ENCODE data around the gene GK2. TPM values are rescaled to one million over a fixed set of nuclear protein-coding genes. Genes with fewer than 3 reads are reported as not detected.

Gene GK2
- total RNA-seq, 1 donor from 2014 or later, result not detected

DNA sequence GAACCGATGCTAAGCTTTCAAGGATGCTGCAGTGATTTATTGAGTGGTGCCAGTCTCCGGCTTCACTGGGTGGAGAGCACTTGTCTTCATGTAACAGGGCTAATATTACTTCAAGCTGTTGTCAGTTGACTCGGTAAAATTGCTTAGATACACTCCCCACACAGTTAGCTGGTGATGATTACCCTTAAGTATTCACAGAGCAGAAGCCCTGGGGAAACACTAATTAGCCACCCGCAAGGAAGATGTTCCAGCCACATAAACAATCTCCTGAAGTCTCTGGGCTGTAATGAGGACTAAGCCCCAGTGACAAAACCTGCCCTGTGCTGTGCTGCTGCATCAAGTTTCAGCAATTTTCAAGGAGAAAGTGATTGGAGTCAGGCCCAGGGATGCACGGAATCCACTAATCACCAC is 37.3 kb upstream of the GK2 start:
- peak overlapping the region; percentile 48 for H3K27ac Mint-ChIP-seq (ENCODE audit: unreplicated experiment)
- no peak for TF ChIP-seq CTCF (IDR thresholded peaks at IDR 0.05; ENCODE audit: partially characterized antibody, unreplicated experiment)
- no peaks in the 10 kb centered on the region for H3K9me3 Mint-ChIP-seq (ENCODE audit: unreplicated experiment)
- DNase-seq, result peak; percentile 26
- no peaks in the 10 kb centered on the region for H3K36me3 Mint-ChIP-seq (ENCODE audit: unreplicated experiment)
- no peak overlapping the region for H3K4me3 Mint-ChIP-seq (ENCODE audit: unreplicated experiment)
- no peaks in the 10 kb centered on the region for H3K27me3 Mint-ChIP-seq (ENCODE audit: unreplicated experiment)
- H3K4me1 Mint-ChIP-seq (ENCODE audit: low read depth, unreplicated experiment), result peaks cover 14% of the 10 kb centered on the region

DNA sequence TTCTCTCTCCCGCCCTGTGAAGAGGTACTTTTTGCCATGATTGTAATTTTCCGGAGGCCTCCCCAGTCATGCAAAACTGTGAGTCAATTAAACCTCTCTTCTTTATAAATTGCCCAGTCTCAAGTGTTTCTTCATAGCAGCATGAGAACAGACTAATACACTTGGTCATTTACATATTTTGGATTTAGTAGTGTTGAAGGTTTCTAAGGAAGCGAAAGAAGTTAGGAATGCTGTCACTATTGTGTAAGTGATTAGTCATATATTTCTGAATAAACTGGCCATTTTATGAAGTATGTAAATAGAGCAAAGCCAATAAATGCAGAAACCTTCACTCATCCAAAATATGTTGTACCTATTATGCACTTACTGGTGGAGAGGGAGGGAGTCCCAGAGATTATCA is 34.4 kb upstream of the GK2 start:
- H3K27me3 Mint-ChIP-seq (ENCODE audit: unreplicated experiment), result no peaks in the 10 kb centered on the region
- no peak overlapping the region for H3K27ac Mint-ChIP-seq (ENCODE audit: unreplicated experiment)
- DNase-seq, result no peak
- no peaks in the 10 kb centered on the region for H3K9me3 Mint-ChIP-seq (ENCODE audit: unreplicated experiment)
- TF ChIP-seq CTCF (IDR thresholded peaks at IDR 0.05; ENCODE audit: partially characterized antibody, unreplicated experiment), result no peak
- peaks cover 11% of the 10 kb centered on the region for H3K4me1 Mint-ChIP-seq (ENCODE audit: low read depth, unreplicated experiment)
- H3K4me3 Mint-ChIP-seq (ENCODE audit: unreplicated experiment), result no peak overlapping the region
- no peaks in the 10 kb centered on the region for H3K36me3 Mint-ChIP-seq (ENCODE audit: unreplicated experiment)

- H3K4me3 Mint-ChIP-seq (ENCODE audit: unreplicated experiment), result no peak overlapping the region
- TF ChIP-seq CTCF (IDR thresholded peaks at IDR 0.05; ENCODE audit: partially characterized antibody, unreplicated experiment), result no peak
- H3K9me3 Mint-ChIP-seq (ENCODE audit: unreplicated experiment), result no peaks in the 10 kb centered on the region
- H3K27me3 Mint-ChIP-seq (ENCODE audit: unreplicated experiment), result no peaks in the 10 kb centered on the region
- no peak overlapping the region for H3K27ac Mint-ChIP-seq (ENCODE audit: unreplicated experiment)
- DNase-seq, result no peak
- H3K4me1 Mint-ChIP-seq (ENCODE audit: low read depth, unreplicated experiment), result peaks cover 4% of the 10 kb centered on the region
- H3K36me3 Mint-ChIP-seq (ENCODE audit: unreplicated experiment), result no peaks in the 10 kb centered on the region
Measured at GRCh38 chr4:79439489-79439888, 31.5 kb upstream of the GK2 start.

- no peak overlapping the region for H3K27ac Mint-ChIP-seq (ENCODE audit: unreplicated experiment)
- no peak for TF ChIP-seq CTCF (IDR thresholded peaks at IDR 0.05; ENCODE audit: partially characterized antibody, unreplicated experiment)
- no peaks in the 10 kb centered on the region for H3K27me3 Mint-ChIP-seq (ENCODE audit: unreplicated experiment)
- no peaks in the 10 kb centered on the region for H3K4me1 Mint-ChIP-seq (ENCODE audit: low read depth, unreplicated experiment)
- H3K4me3 Mint-ChIP-seq (ENCODE audit: unreplicated experiment), result no peak overlapping the region
- DNase-seq, result no peak
- H3K36me3 Mint-ChIP-seq (ENCODE audit: unreplicated experiment), result no peaks in the 10 kb centered on the region
- no peaks in the 10 kb centered on the region for H3K9me3 Mint-ChIP-seq (ENCODE audit: unreplicated experiment)
Measured at GRCh38 chr4:79431839-79432238, 23.8 kb upstream of the GK2 start.

- no peak for DNase-seq
- Mint-ChIP-seq H3K27ac (ENCODE audit: unreplicated experiment) (no peak overlapping the region), H3K4me1 (ENCODE audit: low read depth, unreplicated experiment) (peaks cover 2% of the 10 kb centered on the region), H3K4me3 (ENCODE audit: unreplicated experiment) (no peak overlapping the region), H3K36me3 (ENCODE audit: unreplicated experiment) (no peaks in the 10 kb centered on the region), H3K9me3 (ENCODE audit: unreplicated experiment) (no peaks in the 10 kb centered on the region), H3K27me3 (ENCODE audit: unreplicated experiment) (peaks cover 2% of the 10 kb centered on the region)
- no peak for TF ChIP-seq CTCF (IDR thresholded peaks at IDR 0.05; ENCODE audit: partially characterized antibody, unreplicated experiment)
Measured at GRCh38 chr4:79429113-79429903, 21.3 kb upstream of the GK2 start.
